ENCODE measurements around the gene P2RY13. TPM values are rescaled to one million over a fixed set of nuclear protein-coding genes. Genes with fewer than 3 reads are reported as not detected.

Gene P2RY13
- polyA plus RNA-seq, 1 donor from 2014 or later: 0.12 TPM

- TF ChIP-seq EP300 (conservative IDR thresholded peaks at IDR 0.05; ENCODE audit: poor library complexity, severe bottlenecking) (no peak), EZH2 (IDR thresholded peaks at IDR 0.05; ENCODE audit: borderline replicate concordance, insufficient read depth, low read length, poor library complexity, severe bottlenecking) (no peak), RAD21 (conservative IDR thresholded peaks at IDR 0.05) (no peak), POLR2AphosphoS5 (IDR thresholded peaks at IDR 0.05) (no peak), CTCF (IDR thresholded peaks at IDR 0.05; ENCODE audit: poor library complexity, severe bottlenecking) (no peak), MXI1 (conservative IDR thresholded peaks at IDR 0.05; ENCODE audit: poor library complexity, severe bottlenecking) (no peak)
- H2AFZ ChIP-seq (ENCODE audit: low read depth, low read length): no peak overlapping the region
- no peak overlapping the region for H3K4me2 ChIP-seq (ENCODE audit: low read length)
- no peaks in the 10 kb centered on the region for H4K20me1 ChIP-seq (ENCODE audit: insufficient read depth)
- H3K36me3 ChIP-seq (ENCODE audit: insufficient read depth, low read length): no peaks in the 10 kb centered on the region
- no peaks in the 10 kb centered on the region for H3K79me2 ChIP-seq (replicated peaks; ENCODE audit: insufficient read depth, low read length)
- H3K27me3 ChIP-seq (ENCODE audit: insufficient read depth, low read depth, low read length): no peaks in the 10 kb centered on the region
- H3K9me3 ChIP-seq (ENCODE audit: low read length): no peaks in the 10 kb centered on the region
- H3K9ac ChIP-seq (ENCODE audit: low read length): no peak overlapping the region
- H3K4me3 ChIP-seq (ENCODE audit: low read length): no peak overlapping the region
- H3K27ac ChIP-seq (ENCODE audit: low read length): no peak overlapping the region
- no peaks in the 10 kb centered on the region for H3F3A ChIP-seq (ENCODE audit: insufficient read depth, low read length, poor library complexity, severe bottlenecking)
- no peaks in the 10 kb centered on the region for H3K9me2 ChIP-seq (ENCODE audit: insufficient read depth, low read length)
Measured at GRCh38 chr3:151367448-151367847, 38.1 kb upstream of the P2RY13 start.

- H4K20me1 ChIP-seq (ENCODE audit: insufficient read depth): no peaks in the 10 kb centered on the region
- no peak overlapping the region for H3K9ac ChIP-seq (ENCODE audit: low read length)
- no peak for TF ChIP-seq MXI1 (conservative IDR thresholded peaks at IDR 0.05; ENCODE audit: poor library complexity, severe bottlenecking)
- TF ChIP-seq POLR2AphosphoS5 (IDR thresholded peaks at IDR 0.05): no peak
Measured at GRCh38 chr3:151366993-151367392, 37.6 kb upstream of the P2RY13 start.

GRCh38 chr3:151362751-151363174, 33.4 kb upstream of the P2RY13 start:
- no peaks in the 10 kb centered on the region for H4K20me1 ChIP-seq (ENCODE audit: insufficient read depth)
- H3F3A ChIP-seq (ENCODE audit: insufficient read depth, low read length, poor library complexity, severe bottlenecking): no peaks in the 10 kb centered on the region
- H3K79me2 ChIP-seq (replicated peaks; ENCODE audit: insufficient read depth, low read length): no peaks in the 10 kb centered on the region
- no peak for TF ChIP-seq EP300 (conservative IDR thresholded peaks at IDR 0.05; ENCODE audit: poor library complexity, severe bottlenecking)
- no peak for TF ChIP-seq POLR2AphosphoS5 (IDR thresholded peaks at IDR 0.05)
- TF ChIP-seq TAF1 (IDR thresholded peaks at IDR 0.05; ENCODE audit: low read depth): no peak
- TF ChIP-seq EZH2 (IDR thresholded peaks at IDR 0.05; ENCODE audit: borderline replicate concordance, insufficient read depth, low read length, poor library complexity, severe bottlenecking): no peak
- TF ChIP-seq CTCF (IDR thresholded peaks at IDR 0.05; ENCODE audit: poor library complexity, severe bottlenecking): no peak
- TF ChIP-seq RAD21 (conservative IDR thresholded peaks at IDR 0.05): no peak
- no peak for TF ChIP-seq REST (IDR thresholded peaks at IDR 0.05; ENCODE audit: borderline replicate concordance)
- TF ChIP-seq MXI1 (conservative IDR thresholded peaks at IDR 0.05; ENCODE audit: poor library complexity, severe bottlenecking): no peak
- no peak for TF ChIP-seq SMC3 (conservative IDR thresholded peaks at IDR 0.05; ENCODE audit: poor library complexity)
- no peaks in the 10 kb centered on the region for H3K9me3 ChIP-seq (ENCODE audit: low read length)
- H3K27ac ChIP-seq (ENCODE audit: low read length): no peak overlapping the region
- H3K27me3 ChIP-seq (ENCODE audit: insufficient read depth, low read depth, low read length): no peaks in the 10 kb centered on the region
- peaks cover 5% of the 10 kb centered on the region for H3K36me3 ChIP-seq (ENCODE audit: insufficient read depth, low read length)
- H3K4me3 ChIP-seq (ENCODE audit: low read length): no peak overlapping the region
- H3K9me2 ChIP-seq (ENCODE audit: insufficient read depth, low read length): no peaks in the 10 kb centered on the region
- no peak overlapping the region for H2AFZ ChIP-seq (ENCODE audit: low read depth, low read length)
- H3K9ac ChIP-seq (ENCODE audit: low read length): no peak overlapping the region
- H3K4me2 ChIP-seq (ENCODE audit: low read length): no peak overlapping the region

More at GRCh38 chr3:151366993-151367392, 37.6 kb upstream of the P2RY13 start:
- no peaks in the 10 kb centered on the region for H3K9me3 ChIP-seq (ENCODE audit: low read length)
- no peaks in the 10 kb centered on the region for H3K36me3 ChIP-seq (ENCODE audit: insufficient read depth, low read length)
- no peaks in the 10 kb centered on the region for H3K9me2 ChIP-seq (ENCODE audit: insufficient read depth, low read length)
- no peaks in the 10 kb centered on the region for H3K79me2 ChIP-seq (replicated peaks; ENCODE audit: insufficient read depth, low read length)
- H3K4me2 ChIP-seq (ENCODE audit: low read length): no peak overlapping the region
- H3K27me3 ChIP-seq (ENCODE audit: insufficient read depth, low read depth, low read length): no peaks in the 10 kb centered on the region
- no peak overlapping the region for H3K27ac ChIP-seq (ENCODE audit: low read length)
- H3K4me3 ChIP-seq (ENCODE audit: low read length): no peak overlapping the region
- H2AFZ ChIP-seq (ENCODE audit: low read depth, low read length): no peak overlapping the region
- no peaks in the 10 kb centered on the region for H3F3A ChIP-seq (ENCODE audit: insufficient read depth, low read length, poor library complexity, severe bottlenecking)
